Measurements from ENCODE around the gene APOF. TPM values are rescaled to one million over a fixed set of nuclear protein-coding genes. Genes with fewer than 3 reads are reported as not detected.

Gene APOF
- total and polyA plus RNA-seq, 2 of the 13 experiments (the other 11 are each of a cell fraction or from before 2014, with no cell fraction given), result 3.3 to 23.9 TPM

DNA sequence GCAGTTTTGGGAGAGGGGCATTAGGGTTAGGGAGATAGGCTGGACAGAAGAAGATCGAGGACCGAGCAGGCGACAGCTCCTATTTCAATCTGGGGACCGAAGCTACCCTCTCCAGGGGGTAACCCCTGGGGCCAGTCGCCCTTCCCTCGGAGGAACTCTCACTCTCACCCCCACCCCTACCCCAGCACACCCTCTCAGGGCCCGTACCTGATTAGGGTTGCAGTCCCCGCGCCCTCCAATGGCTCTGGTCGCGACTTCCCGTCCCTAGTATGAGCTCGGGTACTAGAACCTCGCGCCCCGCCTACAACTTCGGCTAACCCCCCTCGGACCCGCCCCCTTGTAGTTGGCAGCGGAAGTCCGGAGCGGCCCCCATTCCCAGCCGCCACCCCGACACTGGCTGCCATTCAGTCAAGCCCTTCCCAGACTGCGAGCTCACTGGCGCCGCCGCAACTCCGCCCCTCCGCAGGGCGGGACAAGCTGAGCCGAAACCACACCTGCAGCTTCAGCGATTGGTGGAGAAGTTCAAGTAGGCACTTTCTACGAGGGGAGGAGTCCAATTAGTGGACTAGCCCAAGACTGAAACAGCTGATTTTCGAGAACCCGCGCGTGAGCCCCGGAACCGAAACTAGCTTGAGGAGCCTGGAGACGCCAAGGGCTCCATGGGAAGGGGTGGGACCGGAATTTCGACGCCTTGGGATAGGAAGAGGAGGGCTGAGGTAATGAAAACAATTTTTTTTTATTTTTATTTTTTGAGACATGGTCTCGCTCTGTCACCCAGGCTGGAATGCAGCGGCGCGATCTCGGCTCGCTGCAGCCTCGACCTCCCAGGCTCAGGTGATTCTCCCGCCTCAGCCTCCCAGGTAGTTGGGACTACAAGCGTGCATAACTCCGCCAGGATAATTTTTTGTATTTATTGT, 2.5 kb downstream of the APOF start, which contains the start of gene STAT2:
STAT2 (minus strand) TSS at position 257 of the 917 bp plus-strand sequence. CDS start 3,536 bp downstream, outside the sequence.
- intact Hi-C loops (cut with micrococcal nuclease; ENCODE audit: unreplicated experiment), result loop anchor here (1.0 to 2.0 kb wide), 2 partner anchors 44 to 105 kb away; no protein-coding TSS in a partner anchor
- Histone ChIP-seq H3K9me3 (ENCODE audit: low read length) (no peaks in the 10 kb centered on the region), H3K4me1 (ENCODE audit: insufficient read depth, low read length) (peaks cover 72% of the 10 kb centered on the region), H2AFZ (ENCODE audit: low read length) (peak within 1 kb of the TSS; percentile 69), H4K20me1 (ENCODE audit: insufficient read depth, low read length) (no peaks in the 10 kb centered on the region), H3K36me3 (replicated peaks in 1 of 2; ENCODE audit: control insufficient read depth in 1 of 2, insufficient read depth in 2 of 2, low read length in 2 of 2) (peaks cover 7 to 13% of the 10 kb centered on the region in 2 experiments), H3K4me3 (replicated peaks in 1 of 3; ENCODE audit: insufficient read depth in 1 of 3, low read depth in 2 of 3, low read length in 3 of 3) (peak within 1 kb of the TSS; percentile 83 to 94 (median 87)), H3K79me2 (ENCODE audit: insufficient read depth, low read length) (peaks cover 21% of the 10 kb centered on the region), H3K4me2 (ENCODE audit: low read depth, low read length) (peak within 1 kb of the TSS; percentile 81), H3K27me3 (ENCODE audit: control insufficient read depth in 1 of 2, insufficient read depth in 2 of 2, low read length in 2 of 2) (no peaks in the 10 kb centered on the region), H3K9ac (ENCODE audit: insufficient read depth, low read depth, low read length) (peak within 1 kb of the TSS; percentile 84), H3K27ac (ENCODE audit: extremely low read length, insufficient read depth, low read length) (peak within 1 kb of the TSS; percentile 83)
- 1% methylated on average over 32 of the region's 54 CpGs for WGBS (ENCODE audit: low lambda C conversion rate)
- peak; percentile 93 for ATAC-seq
- CTCF ChIA-PET (ENCODE audit: low intra/inter-chr PET ratio, low total read pairs), result no interaction called here
- POLR2A ChIA-PET, result interaction anchor here (0.5 to 7.9 kb wide), 34 partner anchors 9 to 386 kb away, joined by 3 to 81 read pairs (median 5); partner anchors contain the start of genes CNPY2, COQ10A, ESYT1 and IL23A
- DNase-seq (ENCODE audit: low spot score), result peak; percentile 98
- no TSS peak for BruUV-seq (replicated peaks)
- peak; percentile 97 for FAIRE-seq
- in situ Hi-C loops (cut with HindIII; ENCODE audit: extremely low pct_ligation_motif_present, low pct_unique_long_range_greater_than_20kb), result no loop called here
- TF ChIP-seq ZBTB10 (CRISPR knock-in tag; IDR thresholded peaks at IDR 0.05; ENCODE audit: borderline replicate concordance) (peak; percentile 78; the same call in 1 of the 2 replicates), SAP130 (CRISPR knock-in tag; IDR thresholded peaks at IDR 0.05; ENCODE audit: low read depth) (peak; percentile 94), MEF2D (CRISPR knock-in tag; IDR thresholded peaks at IDR 0.05) (peak; percentile 55; the same call in 1 of the 2 replicates), ZNF430 (CRISPR knock-in tag; IDR thresholded peaks at IDR 0.05) (peak; percentile 91), ZNF644 (CRISPR knock-in tag; IDR thresholded peaks at IDR 0.05; ENCODE audit: low read depth) (no peak; the same call in 1 of the 2 replicates), GABPB1 (CRISPR knock-in tag; IDR thresholded peaks at IDR 0.05) (peak; percentile 93), HIVEP1 (CRISPR knock-in tag; IDR thresholded peaks at IDR 0.05) (peak; percentile 74; the same call in 1 of the 2 replicates), PRDM4 (CRISPR knock-in tag; IDR thresholded peaks at IDR 0.05; ENCODE audit: borderline replicate concordance) (no peak), RAD51 (IDR thresholded peaks at IDR 0.05; ENCODE audit: borderline replicate concordance) (no peak), ZNF724P (CRISPR knock-in tag; IDR thresholded peaks at IDR 0.05; ENCODE audit: borderline replicate concordance) (0 out of 2 replicates have a peak, but pooled peaks have one; percentile 42), MTA3 (CRISPR knock-in tag; IDR thresholded peaks at IDR 0.05) (no peak), ZNF343 (CRISPR knock-in tag; IDR thresholded peaks at IDR 0.05) (0 out of 2 replicates have a peak, but pooled peaks have one; percentile 55), PCBP1 (IDR thresholded peaks at IDR 0.05; ENCODE audit: borderline replicate concordance, low read depth, low read length) (no peak)
- TF ChIP-seq, protein P1, sequence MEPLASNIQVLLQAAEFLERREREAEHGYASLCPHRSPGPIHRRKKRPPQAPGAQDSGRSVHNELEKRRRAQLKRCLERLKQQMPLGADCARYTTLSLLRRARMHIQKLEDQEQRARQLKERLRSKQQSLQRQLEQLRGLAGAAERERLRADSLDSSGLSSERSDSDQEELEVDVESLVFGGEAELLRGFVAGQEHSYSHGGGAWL (CRISPR knock-in tag; IDR thresholded peaks at IDR 0.05), result peak; percentile 61; the same call in 1 of the 2 replicates
- TF ChIP-seq, protein P2, sequence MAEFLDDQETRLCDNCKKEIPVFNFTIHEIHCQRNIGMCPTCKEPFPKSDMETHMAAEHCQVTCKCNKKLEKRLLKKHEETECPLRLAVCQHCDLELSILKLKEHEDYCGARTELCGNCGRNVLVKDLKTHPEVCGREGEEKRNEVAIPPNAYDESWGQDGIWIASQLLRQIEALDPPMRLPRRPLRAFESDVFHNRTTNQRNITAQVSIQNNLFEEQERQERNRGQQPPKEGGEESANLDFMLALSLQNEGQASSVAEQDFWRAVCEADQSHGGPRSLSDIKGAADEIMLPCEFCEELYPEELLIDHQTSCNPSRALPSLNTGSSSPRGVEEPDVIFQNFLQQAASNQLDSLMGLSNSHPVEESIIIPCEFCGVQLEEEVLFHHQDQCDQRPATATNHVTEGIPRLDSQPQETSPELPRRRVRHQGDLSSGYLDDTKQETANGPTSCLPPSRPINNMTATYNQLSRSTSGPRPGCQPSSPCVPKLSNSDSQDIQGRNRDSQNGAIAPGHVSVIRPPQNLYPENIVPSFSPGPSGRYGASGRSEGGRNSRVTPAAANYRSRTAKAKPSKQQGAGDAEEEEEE (CRISPR knock-in tag; IDR thresholded peaks at IDR 0.05; ENCODE audit: borderline replicate concordance), result no peak
